Upper lobe of left lung (tissue), 4 donors: ENCODE data around the gene ANKRD65.
"Not testable (repeated sequence)": the region's sequence is repeated elsewhere in the genome, so short reads cannot be mapped to it uniquely, and the experiment has no call there.

ENCODE experiments used
- POLR2A ChIP-seq, 4 donors: fragments of 450-650 bp; IDR thresholded peaks; one replicate each; pipeline ENCODE4 v1.5.1; 2016 to 2017; ENCODE audit warnings: antibody characterized with exemption in 4 of 4, mild to moderate bottlenecking in 2 of 4
- TF ChIP-seq, protein P1 (sequence below), 6 experiments: fragments of 450-650 bp in 4 of 6; fragments of 200-600 bp in 2 of 6; sonication (generic) in 2 of 6; IDR thresholded peaks; one replicate each; pipeline ENCODE4 v1.5.1; 2016 to 2019; ENCODE audit warnings: antibody characterized with exemption in 6 of 6

DNA sequence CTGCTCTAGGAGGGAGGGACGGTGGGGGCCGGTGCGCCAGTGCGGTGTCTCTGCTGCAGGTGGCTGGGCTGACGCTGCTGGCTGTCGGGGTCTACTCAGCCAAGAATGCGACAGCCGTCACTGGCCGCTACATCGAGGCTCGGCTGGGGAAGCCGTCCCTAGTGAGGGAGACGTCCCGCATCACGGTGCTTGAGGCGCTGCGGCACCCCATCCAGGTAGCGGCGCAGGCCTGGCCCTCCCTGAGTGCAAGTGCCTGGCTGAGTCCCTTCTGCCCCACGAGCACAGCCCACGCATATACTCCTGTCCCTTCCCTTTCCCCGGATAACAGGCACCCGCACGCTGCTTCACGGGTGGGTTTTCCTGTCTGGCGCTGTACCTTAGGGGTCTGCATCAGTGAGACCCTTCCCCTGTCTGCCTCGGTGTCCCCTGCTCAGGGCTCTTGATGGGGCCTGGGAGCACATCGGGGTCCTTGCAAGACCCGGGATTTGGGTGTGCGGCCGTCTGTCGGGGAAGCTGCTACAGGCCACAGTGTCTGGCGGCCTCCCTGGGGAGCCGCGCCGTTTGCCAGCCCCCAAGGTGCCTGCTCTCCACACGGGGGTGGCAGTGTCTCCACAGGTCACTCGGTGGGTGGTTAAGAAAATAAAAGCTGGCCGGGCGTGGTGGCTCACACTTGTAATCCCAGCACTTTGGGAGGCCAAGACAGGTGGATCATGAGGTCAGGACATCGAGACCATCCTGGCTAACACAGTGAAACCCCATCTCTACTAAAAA, 33.4 kb upstream of the ANKRD65 start:
- TF ChIP-seq, protein P1, sequence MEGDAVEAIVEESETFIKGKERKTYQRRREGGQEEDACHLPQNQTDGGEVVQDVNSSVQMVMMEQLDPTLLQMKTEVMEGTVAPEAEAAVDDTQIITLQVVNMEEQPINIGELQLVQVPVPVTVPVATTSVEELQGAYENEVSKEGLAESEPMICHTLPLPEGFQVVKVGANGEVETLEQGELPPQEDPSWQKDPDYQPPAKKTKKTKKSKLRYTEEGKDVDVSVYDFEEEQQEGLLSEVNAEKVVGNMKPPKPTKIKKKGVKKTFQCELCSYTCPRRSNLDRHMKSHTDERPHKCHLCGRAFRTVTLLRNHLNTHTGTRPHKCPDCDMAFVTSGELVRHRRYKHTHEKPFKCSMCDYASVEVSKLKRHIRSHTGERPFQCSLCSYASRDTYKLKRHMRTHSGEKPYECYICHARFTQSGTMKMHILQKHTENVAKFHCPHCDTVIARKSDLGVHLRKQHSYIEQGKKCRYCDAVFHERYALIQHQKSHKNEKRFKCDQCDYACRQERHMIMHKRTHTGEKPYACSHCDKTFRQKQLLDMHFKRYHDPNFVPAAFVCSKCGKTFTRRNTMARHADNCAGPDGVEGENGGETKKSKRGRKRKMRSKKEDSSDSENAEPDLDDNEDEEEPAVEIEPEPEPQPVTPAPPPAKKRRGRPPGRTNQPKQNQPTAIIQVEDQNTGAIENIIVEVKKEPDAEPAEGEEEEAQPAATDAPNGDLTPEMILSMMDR (IDR thresholded peaks at IDR 0.05), result not testable (repeated sequence)
- not testable (repeated sequence) for TF ChIP-seq POLR2A (IDR thresholded peaks at IDR 0.05)
